Measurements from ENCODE around the gene LSM14B.

Gene LSM14B

DNA sequence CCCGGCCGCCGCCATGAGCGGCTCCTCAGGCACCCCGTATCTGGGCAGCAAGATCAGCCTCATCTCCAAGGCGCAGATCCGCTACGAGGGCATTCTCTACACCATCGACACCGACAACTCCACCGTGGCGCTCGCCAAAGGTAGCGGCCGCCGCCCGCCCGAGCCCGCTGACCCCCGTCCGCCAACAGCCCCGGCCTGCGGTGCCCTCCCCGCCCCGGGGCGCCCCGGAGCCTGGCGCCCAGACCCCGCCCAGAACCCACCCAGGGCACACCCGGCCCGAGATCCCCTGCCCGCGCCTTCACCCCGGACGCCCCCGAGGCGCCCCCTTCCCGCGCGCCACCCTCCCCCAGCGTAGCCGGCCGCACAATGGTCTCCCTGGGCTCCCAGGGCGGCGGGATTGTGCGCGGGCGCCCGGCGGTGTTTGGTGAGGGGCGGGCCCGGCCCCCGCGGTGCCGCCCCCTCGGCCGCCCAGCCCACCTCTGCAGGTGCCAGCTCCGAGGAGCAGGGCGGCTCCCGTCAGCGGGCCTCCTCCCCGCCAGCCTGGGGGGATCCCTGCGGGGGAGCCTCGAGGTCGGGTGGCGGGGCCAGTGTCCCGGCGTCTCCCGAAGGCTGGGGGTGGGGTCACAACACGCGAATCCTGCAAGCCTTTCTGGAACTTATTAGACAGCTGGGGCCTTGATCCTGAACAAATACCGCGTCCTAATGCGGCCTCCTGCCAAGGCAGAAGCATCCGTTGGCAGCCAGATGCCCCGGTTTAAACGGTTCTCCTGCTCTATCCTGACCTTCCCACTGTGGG is 577 bp downstream of the LSM14B start:
- TF ChIP-seq, protein P1, sequence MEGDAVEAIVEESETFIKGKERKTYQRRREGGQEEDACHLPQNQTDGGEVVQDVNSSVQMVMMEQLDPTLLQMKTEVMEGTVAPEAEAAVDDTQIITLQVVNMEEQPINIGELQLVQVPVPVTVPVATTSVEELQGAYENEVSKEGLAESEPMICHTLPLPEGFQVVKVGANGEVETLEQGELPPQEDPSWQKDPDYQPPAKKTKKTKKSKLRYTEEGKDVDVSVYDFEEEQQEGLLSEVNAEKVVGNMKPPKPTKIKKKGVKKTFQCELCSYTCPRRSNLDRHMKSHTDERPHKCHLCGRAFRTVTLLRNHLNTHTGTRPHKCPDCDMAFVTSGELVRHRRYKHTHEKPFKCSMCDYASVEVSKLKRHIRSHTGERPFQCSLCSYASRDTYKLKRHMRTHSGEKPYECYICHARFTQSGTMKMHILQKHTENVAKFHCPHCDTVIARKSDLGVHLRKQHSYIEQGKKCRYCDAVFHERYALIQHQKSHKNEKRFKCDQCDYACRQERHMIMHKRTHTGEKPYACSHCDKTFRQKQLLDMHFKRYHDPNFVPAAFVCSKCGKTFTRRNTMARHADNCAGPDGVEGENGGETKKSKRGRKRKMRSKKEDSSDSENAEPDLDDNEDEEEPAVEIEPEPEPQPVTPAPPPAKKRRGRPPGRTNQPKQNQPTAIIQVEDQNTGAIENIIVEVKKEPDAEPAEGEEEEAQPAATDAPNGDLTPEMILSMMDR (IDR thresholded peaks at IDR 0.05; ENCODE audit: low read depth, low read length): no peak
- DNase-seq (ENCODE audit: low read depth, low spot score): peak; percentile 35
- in situ Hi-C loops (cut with HindIII; ENCODE audit: low sequenced_read_pairs): no loop called here
- peak overlapping the region; percentile 66 for H3K4me3 ChIP-seq (ENCODE audit: low read depth, low read length)

DNA sequence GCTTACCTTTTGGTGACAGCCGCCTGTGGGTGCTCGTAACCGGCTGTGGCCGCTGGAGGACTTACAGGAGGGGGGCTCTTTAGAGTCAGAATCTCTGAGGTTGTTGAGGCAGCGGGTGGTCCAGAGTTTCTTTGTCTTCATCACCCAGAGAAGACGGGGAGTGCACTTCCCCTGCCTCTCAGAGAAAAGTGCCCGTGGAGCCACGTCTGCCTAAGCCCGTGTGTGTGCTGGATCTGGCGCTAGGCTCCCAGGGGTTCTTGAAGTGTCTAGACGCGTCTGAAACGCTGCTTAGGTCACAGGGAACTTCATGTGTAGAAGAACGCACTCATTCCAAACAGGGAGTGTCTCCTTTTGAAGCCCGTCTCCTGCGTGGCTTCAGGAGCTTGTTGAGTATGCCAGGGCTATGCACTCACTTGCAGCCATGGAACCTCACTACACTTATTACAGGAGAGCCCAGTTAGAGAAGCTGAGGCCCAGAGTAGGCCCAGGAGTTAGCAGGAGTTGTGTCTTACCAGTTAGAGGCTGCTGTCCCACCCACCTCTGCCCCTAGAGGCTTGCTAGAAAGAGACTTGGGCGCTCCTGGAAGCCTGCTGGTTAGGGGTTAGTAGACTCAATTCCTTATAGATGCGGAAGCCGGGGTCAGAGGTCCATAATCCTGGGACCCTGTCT is 1.3 kb downstream of the LSM14B start:
- in situ Hi-C loops (cut with HindIII; ENCODE audit: low sequenced_read_pairs): no loop called here
- DNase-seq (ENCODE audit: low read depth, low spot score): peak; percentile 53
- TF ChIP-seq, protein P1 (IDR thresholded peaks at IDR 0.05; ENCODE audit: low read depth, low read length): peak; percentile 39
- peak overlapping the region; percentile 66 for H3K4me3 ChIP-seq (ENCODE audit: low read depth, low read length)

DNA sequence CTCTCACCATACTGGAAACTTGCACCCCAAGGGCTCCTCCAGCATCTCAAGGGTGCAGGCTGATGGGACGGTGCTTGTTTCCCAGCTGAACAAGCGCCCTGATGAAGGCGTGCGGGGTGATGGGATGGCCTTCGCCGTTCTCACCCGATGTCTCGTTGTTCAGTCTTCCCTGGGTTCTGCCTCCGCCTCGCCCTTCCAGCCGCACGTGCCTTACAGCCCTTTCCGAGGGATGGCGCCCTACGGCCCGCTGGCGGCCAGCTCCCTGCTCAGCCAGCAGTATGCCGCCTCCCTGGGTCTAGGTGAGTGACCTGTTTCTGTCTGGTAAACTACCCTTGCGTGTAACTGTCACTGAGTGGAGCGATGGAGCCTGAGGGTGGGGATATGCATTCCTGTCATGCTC is 3.9 kb downstream of the LSM14B start:
- in situ Hi-C loops (cut with HindIII; ENCODE audit: low sequenced_read_pairs): no loop called here
- TF ChIP-seq, protein P1 (IDR thresholded peaks at IDR 0.05; ENCODE audit: low read depth, low read length): no peak
- no peak overlapping the region for H3K4me3 ChIP-seq (ENCODE audit: low read depth, low read length)
- no peak for DNase-seq (ENCODE audit: low read depth, low spot score)

- TF ChIP-seq, protein P1 (IDR thresholded peaks at IDR 0.05; ENCODE audit: low read depth, low read length): no peak
- in situ Hi-C loops (cut with HindIII; ENCODE audit: low sequenced_read_pairs): no loop called here
- no peak overlapping the region for H3K4me3 ChIP-seq (ENCODE audit: low read depth, low read length)
- no peak for DNase-seq (ENCODE audit: low read depth, low spot score)
Measured at GRCh38 chr20:62127799-62128198, 5.5 kb downstream of the LSM14B start.

GRCh38 chr20:62128502-62128901 is 6.2 kb downstream of the LSM14B start:
- H3K4me3 ChIP-seq (ENCODE audit: low read depth, low read length): no peak overlapping the region
- in situ Hi-C loops (cut with HindIII; ENCODE audit: low sequenced_read_pairs): no loop called here
- DNase-seq (ENCODE audit: low read depth, low spot score): no peak
- TF ChIP-seq, protein P1 (IDR thresholded peaks at IDR 0.05; ENCODE audit: low read depth, low read length): no peak

DNA sequence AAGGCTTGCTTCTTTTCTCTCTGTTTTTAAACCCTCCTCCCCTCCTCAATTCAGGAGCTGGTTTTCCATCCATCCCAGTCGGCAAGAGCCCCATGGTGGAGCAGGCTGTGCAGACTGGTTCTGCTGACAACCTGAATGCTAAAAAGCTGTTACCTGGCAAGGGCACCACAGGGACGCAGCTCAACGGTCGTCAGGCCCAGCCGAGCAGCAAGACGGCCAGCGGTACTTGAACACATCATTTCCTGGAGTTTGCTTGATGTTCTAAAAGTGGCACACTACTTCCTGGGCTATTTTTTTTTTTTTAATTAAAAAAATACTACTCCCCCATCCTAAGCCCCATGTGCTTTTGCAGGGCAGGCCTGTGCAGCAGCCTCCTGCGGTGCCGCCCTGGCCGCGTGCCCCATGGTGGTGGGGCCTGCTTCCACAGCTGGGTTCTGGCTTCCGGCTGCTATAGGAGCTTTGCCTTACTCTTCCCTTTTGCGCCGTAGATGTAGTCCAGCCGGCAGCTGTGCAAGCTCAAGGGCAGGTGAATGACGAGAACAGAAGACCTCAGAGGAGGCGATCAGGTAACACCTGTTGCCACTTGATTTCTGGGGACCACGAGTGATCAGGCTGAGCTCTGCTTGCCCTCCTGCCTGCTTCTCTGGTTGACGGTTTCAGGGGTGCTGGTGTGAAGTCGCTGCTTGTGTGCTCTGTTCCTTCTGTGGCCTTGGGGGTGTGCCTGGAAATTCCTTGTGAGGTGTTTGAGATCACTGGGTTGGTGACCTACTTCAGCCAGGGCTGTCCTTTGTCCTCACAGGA is 7.7 kb downstream of the LSM14B start:
- in situ Hi-C loops (cut with HindIII; ENCODE audit: low sequenced_read_pairs): no loop called here
- no peak for DNase-seq (ENCODE audit: low read depth, low spot score)
- TF ChIP-seq, protein P1 (IDR thresholded peaks at IDR 0.05; ENCODE audit: low read depth, low read length): no peak
- no peak overlapping the region for H3K4me3 ChIP-seq (ENCODE audit: low read depth, low read length)
